NCI-H2227 treated with DMSO at 0.1 percent for 48 hours (cell line): Measurements from ENCODE around the gene OBSCN.

Source experiments
- DNase-seq: peaks from one replicate; lab custom pipeline; 2025; lab: John Stamatoyannopoulos, UW

The OBSCN gene

DNA sequence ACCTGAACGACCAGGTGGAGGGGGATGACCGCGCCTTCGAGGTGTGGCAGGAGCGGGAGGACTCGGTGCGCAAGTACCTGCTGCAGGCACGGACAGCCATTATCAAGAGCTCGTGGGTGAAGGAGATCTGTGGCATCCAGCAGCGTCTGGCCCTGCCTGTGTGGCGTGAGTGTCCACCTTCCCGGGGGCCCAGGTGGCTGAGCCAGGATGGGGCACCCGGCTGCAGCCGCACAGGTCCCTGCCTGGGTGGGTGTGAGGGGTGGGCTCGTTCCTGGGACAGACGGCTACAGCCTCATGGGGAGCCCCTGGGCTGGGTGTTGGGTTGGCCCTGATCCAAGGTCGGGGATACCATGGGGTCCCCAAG is 133.6 kb downstream of the OBSCN start:
- DNase-seq = no peak

DNA sequence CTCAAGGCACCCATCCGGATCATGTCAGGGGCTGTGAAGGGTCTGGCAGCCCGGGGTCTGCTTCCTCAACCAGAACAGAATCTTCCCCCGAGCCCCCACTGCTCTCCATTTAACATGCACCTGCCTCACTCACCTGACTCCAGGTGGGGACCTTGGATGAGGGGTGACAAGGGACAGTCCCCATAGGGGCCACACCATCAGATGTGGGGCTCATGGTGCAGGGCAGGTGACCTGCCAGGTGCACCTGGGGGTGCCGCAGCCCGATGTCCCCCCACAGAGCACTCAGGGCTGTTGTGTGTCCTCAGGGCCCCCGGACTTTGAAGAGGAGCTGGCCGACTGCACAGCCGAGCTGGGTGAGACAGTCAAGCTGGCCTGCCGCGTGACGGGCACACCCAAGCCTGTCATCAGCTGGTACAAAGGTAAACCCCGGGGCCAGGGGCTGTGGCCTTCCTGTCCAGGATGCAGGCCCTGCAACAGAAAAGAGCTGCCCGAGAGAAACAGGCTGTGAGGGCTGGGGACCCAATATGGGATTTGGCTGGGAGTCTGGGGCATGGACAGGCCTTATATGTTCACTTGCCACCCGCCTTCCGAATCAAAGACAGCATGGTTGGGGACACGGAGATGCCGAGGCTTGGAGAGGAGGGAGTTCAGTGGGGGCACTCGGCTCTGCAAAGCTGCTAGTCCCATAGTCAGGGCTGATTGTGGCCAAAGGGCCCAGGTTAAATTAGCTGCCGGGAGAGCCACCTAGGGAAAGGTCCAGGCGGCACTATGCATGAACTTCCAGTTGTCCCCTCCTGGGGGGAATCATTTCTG is 134.2 kb downstream of the OBSCN start:
- no peak for DNase-seq

DNA sequence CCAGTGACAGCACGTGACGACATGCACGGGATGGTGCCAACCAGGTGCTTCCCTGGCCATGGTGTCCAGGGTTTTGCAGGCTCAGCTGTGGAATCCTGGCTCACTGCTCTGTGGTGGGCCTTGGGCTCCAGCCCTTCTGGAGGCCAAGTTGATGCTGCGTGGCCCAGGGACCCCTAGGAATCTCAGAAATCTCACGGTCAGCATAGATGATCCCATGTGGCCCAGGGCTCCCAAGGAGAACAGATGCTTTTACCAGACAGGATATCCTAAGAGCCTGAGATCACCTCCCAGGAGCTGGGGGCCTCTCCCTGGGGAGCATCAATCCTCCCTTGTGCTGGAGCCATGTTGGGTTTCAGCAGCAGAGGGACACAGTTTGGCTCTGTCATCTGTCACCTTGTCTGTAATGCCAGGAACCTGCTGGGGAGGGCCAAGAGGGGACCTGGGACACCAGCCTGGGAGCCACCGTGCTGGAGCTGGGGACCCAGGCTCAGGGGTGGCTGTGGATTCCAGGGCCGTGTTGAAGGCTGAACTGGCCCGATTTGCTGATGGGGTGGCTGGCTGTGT is 134.9 kb downstream of the OBSCN start:
- no peak for DNase-seq

DNA sequence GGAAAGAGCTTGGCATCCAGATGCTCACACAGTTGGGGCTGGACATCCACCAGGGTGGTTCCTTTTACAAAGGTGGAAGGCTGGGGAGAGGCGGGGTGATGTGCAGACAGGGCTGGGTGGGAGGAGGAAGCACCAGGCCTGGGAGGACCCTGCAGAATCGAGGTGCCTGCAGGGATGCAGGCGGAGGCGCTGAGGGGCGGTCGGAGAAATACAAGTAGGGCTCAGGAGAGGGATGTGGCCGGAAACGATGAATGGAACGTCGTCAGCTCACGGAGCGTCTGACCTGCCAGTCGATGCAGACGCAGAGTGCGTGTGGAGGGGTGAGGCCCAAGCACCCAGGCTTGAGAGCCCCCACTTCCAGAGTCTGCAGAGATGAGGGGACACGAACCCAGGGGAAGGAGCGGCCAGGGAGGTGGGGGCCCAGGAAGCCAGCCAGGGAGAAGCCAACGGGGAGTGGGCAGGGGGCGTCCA is 135.4 kb downstream of the OBSCN start:
- no peak for DNase-seq

DNA sequence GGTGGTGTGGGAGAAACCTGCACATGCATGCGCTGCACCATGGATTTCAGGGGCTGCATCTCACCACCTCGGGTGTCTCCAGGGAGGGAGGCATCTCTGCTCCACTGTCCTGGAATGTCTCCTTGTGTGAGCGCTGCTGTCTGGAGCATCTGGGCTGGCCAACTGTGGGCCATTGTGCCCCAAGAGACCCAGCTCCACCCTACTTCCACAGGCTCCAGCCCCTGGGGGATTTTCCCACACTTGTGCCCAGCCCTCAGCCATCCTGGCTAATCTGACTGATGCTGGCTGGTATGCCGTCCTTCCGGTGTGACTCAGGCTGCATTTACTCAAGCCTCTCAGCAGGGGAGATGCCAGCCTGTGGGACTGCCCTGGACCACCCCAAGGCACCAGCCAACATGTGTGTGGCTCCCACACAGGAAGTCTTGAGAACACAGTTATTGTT is 136.8 kb downstream of the OBSCN start:
- no peak for DNase-seq

DNA sequence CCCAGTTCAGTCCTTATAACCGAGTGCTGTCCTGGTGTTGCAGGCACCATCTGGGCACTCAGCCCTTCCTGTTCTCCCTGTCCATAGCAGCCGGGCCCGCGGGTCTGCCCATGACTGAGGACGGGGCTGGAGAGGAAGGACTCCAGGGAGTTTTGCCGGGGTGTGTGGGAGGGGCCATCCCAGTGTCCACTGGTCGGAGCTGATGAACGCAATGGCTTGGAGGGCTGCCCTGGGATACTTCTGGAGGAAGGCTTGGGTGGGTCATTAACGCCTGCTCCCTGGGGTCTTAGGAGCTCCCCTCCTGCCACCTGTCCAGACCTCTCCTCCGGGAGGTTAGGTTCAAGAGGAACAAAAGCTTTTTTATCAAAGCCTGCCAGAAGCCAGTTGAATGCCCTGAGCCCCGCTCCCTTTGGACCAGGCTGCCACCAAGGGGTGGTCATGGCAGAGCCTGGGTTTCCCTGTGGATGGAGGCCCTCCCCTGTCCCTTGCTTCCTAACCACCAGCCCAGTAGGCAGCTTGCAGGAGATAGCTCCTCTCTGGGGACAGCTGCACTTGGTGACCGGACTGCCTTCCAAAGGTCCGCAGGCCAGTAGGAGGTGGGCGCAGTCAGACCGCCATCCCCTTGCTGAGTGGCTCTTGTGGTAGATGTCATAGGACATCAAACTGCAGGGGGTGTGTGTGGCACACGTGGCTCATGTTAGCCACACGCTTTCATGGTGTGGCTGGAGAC is 137.5 kb downstream of the OBSCN start:
- DNase-seq = no peak

DNA sequence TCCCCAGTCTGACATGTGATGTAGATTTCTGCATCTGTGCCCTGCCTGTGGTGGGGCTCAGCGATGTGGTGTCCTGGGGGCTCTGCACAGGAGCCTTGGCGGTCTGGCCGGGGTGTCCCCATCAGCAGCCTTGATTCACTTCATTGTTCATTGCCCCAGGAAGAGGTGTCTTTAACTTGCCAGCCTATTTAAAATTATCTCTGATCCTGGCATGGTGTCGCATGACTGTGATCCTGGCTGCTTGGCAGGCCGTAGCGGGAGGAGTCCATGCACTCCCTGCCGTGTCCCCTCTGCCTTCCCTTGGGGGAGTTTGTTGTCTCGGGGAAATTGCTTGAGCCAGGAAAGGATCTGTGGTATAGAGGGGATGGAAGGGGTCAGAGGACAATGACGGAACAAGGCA is 138.9 kb downstream of the OBSCN start:
- no peak for DNase-seq

DNA sequence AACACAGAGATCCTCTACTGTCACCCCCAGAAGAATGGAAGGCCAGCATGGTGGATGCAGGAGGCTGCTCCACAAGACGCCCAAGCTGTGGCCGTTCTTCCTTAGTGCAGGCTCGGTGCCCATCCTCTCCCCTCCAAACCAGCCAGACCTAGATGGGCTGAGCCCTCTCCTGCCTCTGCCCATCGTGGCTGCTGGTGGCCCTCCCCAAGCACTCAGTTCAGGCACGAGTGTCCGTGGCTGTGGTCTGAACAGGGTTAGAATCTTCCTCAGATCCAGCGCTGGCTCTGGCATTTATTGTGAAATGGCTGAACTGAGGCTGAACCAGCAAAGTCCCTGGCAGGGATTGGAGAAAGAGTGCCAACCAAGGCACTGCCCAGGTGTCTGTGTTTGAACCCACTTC is 139.3 kb downstream of the OBSCN start:
- no peak for DNase-seq

DNA sequence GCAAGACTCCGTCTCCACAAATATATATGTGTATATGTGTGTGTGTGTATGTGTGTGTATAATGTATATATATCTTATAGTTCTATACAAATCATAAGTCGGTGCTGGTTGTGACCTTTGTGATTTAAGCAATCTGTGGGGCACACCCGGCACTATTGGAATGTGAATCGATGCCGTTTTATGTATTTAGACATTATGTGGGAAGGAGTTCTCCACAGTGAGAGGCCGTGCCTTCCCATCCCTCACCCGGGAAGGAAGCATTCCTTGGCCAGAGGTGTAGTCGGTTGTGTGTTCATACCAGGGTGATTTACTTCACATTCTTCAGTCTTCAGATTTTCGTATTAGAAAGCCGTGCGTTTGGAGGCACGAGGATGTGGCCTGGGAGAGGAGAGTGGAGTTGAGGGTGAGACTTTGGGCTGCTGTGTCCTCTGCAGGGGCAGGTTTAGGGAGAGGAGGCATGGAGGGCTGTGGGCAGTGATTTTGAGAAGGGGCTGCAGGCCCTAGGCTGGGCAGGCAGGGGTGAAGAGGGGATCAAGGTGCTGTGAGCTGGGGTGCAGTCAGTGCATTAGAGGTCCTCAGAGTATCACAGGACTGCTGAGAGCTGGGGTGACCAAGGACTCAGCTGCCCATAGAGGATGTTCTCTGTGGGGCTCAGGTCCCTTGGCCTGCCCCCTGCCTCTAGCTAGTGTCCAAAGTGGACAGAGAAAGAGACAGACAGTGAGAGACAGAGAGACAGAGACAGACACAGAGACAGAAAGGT is 141.0 kb downstream of the OBSCN start:
- DNase-seq = no peak

DNA sequence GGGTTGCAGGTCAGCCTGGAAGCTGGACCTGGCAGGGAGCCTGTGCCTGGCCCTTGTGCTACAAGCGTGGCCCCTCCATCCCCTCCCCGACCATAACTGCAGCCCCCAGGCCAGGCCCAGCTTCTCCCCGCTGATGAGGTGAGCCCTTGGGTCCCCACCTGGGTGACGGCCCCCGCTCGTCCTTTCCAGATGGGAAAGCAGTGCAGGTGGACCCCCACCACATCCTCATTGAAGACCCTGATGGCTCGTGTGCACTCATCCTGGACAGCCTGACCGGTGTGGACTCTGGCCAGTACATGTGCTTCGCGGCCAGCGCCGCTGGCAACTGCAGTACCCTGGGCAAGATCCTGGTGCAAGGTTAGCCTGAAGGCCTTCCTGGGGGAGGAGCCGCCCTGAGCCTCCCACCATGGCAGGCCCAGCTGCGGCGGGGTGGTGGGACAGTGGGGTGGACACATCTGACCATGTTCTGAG is 141.9 kb downstream of the OBSCN start:
- DNase-seq = no peak

DNA sequence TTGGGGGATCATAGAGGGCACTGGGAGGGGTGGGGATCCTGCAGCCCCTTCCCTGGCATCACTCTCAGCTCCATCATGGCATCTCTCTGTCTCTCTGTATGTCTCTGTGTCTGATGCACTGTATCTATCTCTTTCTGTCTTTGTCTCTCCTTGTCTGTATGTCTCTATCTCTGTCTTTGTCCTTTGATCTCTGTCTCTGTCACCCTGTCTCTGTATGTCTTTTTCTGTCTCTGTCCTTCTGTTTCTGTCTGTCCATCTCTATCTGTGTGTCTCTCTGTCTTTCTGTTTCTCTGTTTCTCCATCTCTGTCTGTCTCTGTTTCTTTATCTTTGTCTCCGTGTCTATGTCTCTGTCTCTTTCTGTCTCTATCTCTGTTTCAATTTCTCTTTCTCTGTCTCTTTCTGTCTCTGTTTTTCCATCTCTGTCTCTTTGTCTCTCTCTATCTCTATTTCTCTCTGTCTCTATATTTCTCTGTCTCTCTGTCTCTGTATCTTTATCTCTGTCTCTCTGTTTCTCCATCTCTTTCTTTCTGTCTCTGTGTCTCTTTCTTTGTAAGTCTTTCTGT is 142.4 kb downstream of the OBSCN start:
- no peak for DNase-seq

DNA sequence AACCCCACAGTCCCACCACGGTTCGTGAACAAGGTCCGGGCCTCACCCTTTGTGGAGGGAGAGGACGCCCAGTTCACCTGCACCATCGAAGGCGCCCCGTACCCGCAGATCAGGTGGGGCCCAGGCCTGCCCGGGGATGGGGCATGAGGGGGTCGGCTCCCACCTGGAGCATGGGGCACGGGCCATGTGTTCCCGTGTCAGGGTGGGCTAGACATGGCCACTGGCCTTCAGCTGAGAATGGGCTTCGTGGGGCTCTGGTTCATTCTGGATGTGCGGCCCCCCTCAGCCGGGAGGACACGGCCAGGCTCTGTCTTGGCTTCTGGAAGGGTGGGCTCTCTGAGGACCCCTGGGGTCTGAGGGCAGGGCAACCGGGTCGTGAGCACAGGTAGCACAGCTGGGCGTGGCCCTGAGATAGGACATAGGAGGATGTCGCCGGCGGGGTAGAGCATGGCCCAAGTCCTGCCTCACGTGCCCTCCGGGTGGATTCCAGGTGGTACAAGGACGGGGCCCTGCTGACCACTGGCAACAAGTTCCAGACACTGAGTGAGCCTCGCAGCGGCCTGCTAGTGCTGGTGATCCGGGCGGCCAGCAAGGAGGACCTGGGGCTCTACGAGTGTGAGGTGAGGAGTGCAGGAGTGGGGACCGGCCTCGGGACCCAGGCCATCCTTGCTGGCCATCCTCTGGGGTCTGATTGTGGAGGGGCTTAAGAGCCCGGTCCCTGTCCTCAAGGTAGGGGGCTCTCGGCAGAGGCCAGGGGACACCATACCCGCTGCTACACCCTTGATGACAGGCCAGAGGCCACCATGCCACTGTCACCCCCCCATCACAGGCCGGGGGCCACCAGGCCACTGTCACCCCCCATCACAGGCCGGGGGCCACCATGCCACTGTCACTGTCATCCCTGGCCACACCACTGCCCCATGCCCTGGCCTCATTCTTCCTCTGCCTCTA is 143.3 kb downstream of the OBSCN start:
- DNase-seq = no peak

DNA sequence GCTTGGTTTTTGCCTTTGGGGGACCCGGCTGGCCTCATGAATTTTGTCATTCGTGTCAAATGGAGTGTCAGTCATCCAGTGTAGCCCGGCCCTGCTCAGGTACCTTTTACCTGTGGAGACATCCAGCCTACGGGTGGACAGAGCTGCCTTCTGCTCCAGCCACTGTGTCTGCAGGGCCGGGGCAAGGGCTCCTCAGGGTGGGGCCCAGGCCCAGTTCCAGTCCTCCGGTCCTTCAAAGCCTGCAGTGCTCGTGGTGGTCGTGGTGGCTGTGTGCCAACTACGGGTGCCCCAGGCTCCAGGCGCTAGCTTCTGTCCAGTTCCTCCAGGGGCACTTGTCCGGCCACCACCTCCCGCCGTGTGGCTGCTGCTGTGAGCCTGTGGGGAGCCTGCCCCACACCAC is 144.0 kb downstream of the OBSCN start:
- no peak for DNase-seq

DNA sequence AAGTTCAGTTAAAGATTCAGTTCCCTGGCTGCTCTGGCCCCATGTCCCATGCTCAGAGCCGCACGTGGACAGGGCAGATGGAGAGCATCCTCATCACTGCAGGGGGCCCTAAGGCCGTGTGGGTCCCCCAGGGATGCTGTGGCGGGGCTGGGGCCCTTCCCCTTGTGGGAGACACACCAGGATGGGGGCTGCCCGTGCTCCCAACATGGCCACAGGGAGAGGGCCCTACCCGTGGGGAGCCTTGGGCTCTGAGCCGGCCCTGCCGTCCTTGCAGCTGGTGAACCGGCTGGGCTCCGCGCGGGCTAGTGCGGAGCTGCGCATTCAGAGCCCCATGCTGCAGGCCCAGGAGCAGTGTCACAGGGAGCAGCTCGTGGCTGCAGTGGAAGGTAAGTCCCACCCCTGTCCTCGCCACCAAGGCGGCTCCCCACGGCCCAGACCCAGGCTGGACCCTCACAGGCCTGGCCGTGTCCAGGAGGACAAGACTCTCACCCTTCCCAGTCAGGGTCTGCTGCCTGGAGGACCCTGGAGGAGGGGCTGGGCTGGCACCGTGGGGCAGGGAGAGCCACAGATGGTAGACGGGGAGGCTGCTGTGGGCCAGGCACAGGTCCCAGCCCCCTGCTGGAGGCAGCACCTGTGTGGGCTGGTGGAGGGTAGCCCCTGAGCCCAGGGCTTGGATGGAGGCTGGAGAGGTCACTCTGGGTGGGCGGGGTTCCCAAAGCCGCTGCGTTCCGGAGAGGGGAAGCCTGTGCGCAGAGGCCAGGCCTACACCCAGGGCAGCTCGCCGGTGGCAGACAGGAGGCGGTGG is 145.0 kb downstream of the OBSCN start:
- no peak for DNase-seq

DNA sequence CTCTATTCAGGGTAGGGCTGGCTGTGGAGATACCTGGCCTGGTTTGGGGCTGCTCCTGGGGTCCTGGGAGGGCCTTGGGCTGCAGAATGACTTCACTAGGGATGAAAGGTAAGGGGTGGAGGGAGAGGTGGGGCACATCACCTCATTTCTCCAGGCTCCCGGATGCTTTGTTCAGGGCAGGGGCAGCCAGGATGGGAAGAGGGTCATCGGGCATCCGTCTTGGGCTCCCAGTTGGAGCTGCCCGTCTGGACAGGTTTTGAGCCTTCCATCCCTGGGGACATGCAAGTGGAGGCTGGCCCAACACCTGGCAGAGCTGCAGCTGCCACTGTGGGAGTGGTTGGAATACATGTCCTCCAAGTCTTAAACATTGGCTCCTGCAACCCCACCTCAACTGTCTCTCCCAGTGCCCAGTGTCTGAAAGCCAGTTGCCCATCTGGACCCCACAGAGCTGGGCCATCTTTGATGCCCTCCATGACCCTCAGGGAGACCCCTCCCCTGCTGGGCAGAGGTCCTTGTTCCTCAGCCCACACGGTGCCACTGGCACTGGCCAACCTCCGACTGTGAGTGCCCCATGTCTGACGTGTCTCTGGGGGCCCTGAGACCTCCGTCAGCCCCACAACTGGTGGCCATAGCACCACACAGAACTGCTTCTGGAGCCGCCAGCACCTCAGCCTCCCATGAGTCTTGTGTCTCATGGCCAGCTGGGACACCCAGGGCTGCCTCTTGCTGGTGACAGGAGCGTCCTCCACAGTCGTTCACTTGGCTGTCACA is 145.9 kb downstream of the OBSCN start:
- no peak for DNase-seq

DNA sequence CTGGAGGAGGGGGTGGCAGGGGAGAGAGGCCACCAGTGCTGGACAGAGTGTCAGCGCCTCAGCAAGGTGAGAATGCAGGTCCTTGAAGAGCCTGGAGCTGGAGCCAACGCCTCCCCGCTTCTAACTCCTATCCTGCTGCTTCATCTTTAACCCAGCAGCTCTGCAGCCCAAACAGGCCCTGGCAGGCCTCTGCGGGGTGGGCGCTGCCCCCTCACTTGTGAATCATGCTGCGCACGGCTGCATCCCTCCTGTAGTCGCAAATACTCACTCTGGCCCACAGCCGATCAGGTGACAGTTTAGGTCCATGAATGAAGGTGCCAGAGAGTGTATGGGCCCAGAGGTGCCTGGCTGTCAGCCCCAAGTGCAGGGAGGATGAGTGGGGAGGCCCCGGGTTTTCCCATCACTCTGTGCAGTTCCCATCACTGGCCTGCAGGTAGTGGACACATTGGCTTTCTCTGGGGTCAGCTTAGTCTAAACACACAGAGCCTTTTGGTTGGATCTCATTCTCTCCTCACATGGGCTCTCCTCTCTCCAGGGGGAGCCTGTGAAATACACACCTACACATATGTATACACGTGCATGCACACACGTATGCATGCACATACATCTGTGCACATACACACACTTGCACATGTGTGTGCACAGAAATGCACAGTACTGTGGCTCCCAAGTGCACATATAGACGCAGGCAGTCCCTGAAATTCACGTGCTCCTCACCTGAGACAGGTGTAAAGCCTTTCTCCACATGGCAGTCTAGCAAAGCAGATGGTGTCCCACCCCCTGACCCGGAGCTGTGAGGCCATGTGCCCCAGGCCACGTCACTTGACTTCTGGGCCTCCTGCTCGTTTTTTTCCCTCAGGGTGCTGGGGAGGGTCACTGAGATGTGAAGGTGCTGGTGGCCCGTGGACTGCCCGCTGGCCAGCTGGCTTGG is 146.8 kb downstream of the OBSCN start:
- DNase-seq = no peak

DNA sequence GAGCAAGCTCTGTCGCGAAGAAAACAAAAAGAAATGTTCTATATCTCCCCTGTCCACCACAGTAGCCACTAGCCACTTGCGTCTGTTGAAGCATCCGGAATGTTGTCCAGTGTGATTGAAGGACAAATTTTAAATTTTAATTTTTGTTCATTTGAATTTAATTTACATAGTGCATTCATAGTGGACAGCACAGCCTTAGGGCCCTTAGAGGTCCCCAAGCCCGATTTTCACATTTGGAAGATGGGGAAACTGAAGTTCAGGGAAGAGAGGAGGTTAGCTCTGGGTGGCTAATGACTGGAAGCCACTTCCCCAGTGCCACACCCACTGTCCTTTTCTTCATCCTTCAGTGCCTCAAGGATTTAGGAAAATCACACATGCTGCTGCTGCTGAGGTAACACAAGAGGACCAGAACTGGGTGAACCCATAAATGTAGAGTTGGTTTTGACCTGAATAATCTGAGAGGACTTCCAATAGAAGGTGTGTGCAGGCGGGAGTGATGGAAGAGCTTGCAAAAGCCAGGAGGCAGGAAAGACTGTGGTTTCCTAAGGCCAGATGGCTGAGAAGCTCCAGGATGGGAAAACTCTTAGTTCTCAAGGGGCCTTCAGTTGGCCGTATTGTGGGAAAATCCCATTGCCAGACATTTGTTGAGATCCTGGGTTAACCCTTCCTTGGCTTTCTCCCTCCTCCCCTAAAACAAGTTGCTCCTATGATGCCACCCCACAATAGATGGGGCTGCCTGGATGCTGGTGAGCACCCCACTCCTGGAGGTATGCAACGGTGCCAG is 149.2 kb downstream of the OBSCN start:
- no peak for DNase-seq
